Glutamatergic neuron (in vitro differentiated cells): ENCODE data around the gene MYO5B. TPM values are rescaled to one million over a fixed set of nuclear protein-coding genes. Genes with fewer than 3 reads are reported as not detected.

ENCODE experiments used
- DNase-seq: peaks from one replicate; pipeline ENCODE4 v3.0.0; 2022
- H3K27ac Mint-ChIP-seq: one replicate; pipeline ENCODE4 v1.8.0; 2020; ENCODE audit warnings: mild to moderate bottlenecking, mixed read lengths, inconsistent platforms; ENCODE audit not compliant: unreplicated experiment
- H3K27me3 Mint-ChIP-seq: one replicate; pipeline ENCODE4 v1.8.0; 2020; ENCODE audit warnings: mild to moderate bottlenecking, moderate library complexity, mixed read lengths, inconsistent platforms; ENCODE audit not compliant: unreplicated experiment
- H3K36me3 Mint-ChIP-seq: one replicate; pipeline ENCODE4 v1.8.0; 2020; ENCODE audit warnings: mild to moderate bottlenecking, mixed read lengths, inconsistent platforms; ENCODE audit not compliant: unreplicated experiment
- H3K4me1 Mint-ChIP-seq: one replicate; pipeline ENCODE4 v1.8.0; 2020; ENCODE audit warnings: mild to moderate bottlenecking, low read depth, mixed read lengths, inconsistent platforms; ENCODE audit not compliant: unreplicated experiment
- H3K4me3 Mint-ChIP-seq: one replicate; pipeline ENCODE4 v1.8.0; 2020; ENCODE audit warnings: mild to moderate bottlenecking, mixed read lengths, inconsistent platforms; ENCODE audit not compliant: unreplicated experiment
- H3K9me3 Mint-ChIP-seq: one replicate; pipeline ENCODE4 v1.8.0; 2020; ENCODE audit warnings: mild to moderate bottlenecking, moderate library complexity, mixed read lengths, inconsistent platforms; ENCODE audit not compliant: unreplicated experiment
- total RNA-seq: library from RNA; stranded (reverse); fragmentation: NEBNext Ultra II Directional; extraction: Animal tissue kit (Norgen Biotek cat#: 25700); gene quantifications from one replicate; pipeline ENCODE4 v1.2.1, GENCODE V29; 2021; ENCODE audit not compliant: unreplicated experiment
- TF ChIP-seq, protein P1 (sequence below): fragments of 200-600 bp; sonication (generic); IDR thresholded peaks from one replicate; pipeline ENCODE4 v1.5.0; 2021; ENCODE audit not compliant: partially characterized antibody, unreplicated experiment

Gene MYO5B
- total RNA-seq, 1 donor from 2014 or later = 2.7 TPM

DNA sequence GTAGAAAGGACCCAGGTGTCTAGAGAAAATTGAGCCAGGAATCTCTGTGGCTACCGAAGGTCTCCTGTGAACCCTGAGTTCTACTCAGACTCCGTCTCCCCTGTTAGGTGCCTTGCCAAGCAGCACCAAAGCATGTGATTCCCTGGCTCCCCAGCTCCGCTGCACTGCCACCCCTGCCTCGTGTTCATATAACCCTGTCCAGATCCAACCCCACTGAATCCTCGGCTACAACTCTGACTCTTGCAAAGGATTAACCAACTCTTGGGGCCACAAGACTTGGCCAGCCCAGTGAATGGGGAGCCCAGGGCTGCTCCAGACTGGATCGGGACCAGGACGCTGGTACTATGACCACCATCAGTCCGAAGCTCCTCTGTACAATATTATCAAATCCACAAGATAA lies 344.3 kb downstream of the MYO5B start:
- H3K27me3 Mint-ChIP-seq = no peaks in the 10 kb centered on the region
- H3K4me1 Mint-ChIP-seq = peaks cover 6% of the 10 kb centered on the region
- H3K9me3 Mint-ChIP-seq = peaks cover 5% of the 10 kb centered on the region
- H3K4me3 Mint-ChIP-seq = peak overlapping the region; percentile 5
- TF ChIP-seq, protein P1, sequence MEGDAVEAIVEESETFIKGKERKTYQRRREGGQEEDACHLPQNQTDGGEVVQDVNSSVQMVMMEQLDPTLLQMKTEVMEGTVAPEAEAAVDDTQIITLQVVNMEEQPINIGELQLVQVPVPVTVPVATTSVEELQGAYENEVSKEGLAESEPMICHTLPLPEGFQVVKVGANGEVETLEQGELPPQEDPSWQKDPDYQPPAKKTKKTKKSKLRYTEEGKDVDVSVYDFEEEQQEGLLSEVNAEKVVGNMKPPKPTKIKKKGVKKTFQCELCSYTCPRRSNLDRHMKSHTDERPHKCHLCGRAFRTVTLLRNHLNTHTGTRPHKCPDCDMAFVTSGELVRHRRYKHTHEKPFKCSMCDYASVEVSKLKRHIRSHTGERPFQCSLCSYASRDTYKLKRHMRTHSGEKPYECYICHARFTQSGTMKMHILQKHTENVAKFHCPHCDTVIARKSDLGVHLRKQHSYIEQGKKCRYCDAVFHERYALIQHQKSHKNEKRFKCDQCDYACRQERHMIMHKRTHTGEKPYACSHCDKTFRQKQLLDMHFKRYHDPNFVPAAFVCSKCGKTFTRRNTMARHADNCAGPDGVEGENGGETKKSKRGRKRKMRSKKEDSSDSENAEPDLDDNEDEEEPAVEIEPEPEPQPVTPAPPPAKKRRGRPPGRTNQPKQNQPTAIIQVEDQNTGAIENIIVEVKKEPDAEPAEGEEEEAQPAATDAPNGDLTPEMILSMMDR = no peak
- H3K36me3 Mint-ChIP-seq = no peaks in the 10 kb centered on the region
- no peak for DNase-seq
- H3K27ac Mint-ChIP-seq = no peak overlapping the region

DNA sequence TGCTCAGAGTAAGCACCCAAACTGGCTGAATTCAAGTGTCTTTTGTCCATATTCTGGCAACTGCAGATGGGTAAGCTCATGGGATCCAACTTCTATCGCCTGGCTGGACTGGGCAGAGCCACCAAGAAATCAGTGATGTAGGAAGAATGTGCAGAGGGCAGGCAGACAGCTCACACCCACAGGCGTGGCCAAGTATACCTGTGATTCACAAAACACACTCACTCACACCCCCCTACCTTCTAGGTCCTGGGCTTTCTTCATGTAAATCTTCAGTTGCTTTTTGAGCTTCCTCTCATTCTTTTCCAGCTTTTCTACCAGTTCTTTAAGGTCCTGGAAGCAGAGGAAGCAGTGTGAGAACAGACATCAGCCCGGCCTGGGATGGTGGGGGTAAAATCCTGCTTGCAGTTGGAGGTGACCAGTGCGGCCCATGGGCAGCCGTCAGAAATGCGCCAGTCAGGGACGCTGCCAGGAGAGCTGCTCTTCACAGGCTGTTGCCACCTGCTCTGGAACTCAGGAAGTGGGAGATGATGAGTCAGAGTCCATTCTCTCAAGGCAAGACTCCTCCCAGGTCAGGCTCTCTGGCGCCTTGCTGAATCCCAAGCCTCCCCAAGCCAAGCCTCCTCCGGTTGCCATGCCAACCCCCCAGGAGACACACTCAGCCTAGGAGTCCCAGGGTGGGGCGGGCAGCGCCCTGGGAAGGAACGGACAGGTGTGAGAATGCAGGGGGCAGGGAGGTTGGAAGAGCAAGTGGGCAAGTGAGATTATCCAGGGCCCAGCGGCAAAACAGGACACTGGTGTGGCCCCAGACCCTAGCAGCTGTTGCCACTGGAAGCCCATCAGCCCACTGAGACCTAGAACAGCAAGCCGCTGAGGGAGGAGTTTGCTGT lies 345.4 kb downstream of the MYO5B start:
- Mint-ChIP-seq H3K4me3 (no peak overlapping the region), H3K27me3 (peaks cover 2% of the 10 kb centered on the region), H3K4me1 (peaks cover 17% of the 10 kb centered on the region), H3K9me3 (peaks cover 16% of the 10 kb centered on the region), H3K36me3 (no peaks in the 10 kb centered on the region), H3K27ac (no peak overlapping the region)
- TF ChIP-seq, protein P1 = no peak
- no peak for DNase-seq

DNA sequence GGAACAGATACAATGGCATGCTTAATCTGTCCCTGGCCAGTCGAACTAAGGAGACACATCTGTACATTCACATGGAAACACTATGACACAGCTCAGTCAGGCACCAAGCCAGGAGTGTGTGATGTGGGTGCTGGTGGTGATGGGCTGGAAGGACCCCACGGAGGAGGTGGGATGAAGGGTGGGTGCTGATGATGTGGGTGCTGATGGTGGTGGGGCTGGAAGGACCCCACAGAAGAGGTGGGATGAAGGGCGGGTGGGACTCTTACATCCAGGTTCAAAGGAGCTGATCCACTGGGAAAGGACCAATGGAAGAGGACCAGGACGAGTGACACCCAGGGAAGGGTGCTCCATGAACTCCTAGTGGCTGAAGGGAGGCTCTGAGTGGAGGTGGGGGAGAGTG lies 346.8 kb downstream of the MYO5B start:
- Mint-ChIP-seq H3K4me3 (no peak overlapping the region), H3K27ac (no peak overlapping the region), H3K27me3 (peaks cover 2% of the 10 kb centered on the region), H3K36me3 (no peaks in the 10 kb centered on the region), H3K4me1 (peaks cover 21% of the 10 kb centered on the region), H3K9me3 (peaks cover 16% of the 10 kb centered on the region)
- DNase-seq = no peak
- TF ChIP-seq, protein P1 = no peak

DNA sequence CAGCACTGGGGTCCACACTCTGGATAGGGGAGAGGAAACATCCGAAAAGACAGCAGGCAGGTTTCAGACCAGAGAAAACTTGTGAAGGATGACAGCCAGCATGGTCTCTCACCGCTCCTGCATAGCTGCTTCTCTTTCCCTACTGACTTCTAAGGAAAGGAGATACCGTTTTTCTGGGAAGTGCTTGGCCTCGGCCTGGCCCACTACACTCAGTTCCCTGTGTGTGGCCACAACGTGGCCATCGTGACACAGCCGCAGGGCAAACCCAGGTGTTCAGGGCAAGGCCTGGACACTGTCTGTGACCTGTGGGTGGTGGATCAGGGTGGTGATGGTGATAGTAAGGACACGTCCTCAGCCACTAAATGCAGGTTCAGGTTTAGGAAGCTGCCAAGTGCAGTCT lies 347.4 kb downstream of the MYO5B start:
- Mint-ChIP-seq H3K36me3 (no peaks in the 10 kb centered on the region), H3K4me1 (peaks cover 21% of the 10 kb centered on the region), H3K4me3 (no peak overlapping the region), H3K9me3 (peaks cover 14% of the 10 kb centered on the region), H3K27ac (no peak overlapping the region), H3K27me3 (peaks cover 2% of the 10 kb centered on the region)
- no peak for DNase-seq
- TF ChIP-seq, protein P1 = no peak
